Ovary (tissue), 3 donors: ENCODE data around the gene C2orf78.

Source experiments
- CTCF ChIP-seq, 3 donors: fragments of 450-650 bp in 2 of 3; fragments of 200-600 bp in 1 of 3; IDR thresholded peaks; one replicate each; pipeline versions ENCODE4 v1.5.1 to v1.8.0; 2016 to 2022; ENCODE audit warnings: antibody characterized with exemption in 3 of 3, mild to moderate bottlenecking in 1 of 3
- EP300 ChIP-seq: sonication (generic); formaldehyde crosslinking; IDR thresholded peaks from one replicate; pipeline ENCODE4 v1.6.1; 2017; ENCODE audit warnings: antibody characterized with exemption
- POLR2A ChIP-seq: fragments of 450-650 bp; IDR thresholded peaks from one replicate; pipeline ENCODE4 v1.6.1; 2017; ENCODE audit warnings: antibody characterized with exemption, mild to moderate bottlenecking, moderate library complexity
- donor health status: DM: no; HTN: no; CAD: no.

GRCh38 chr2:73811878-73812277 lies 27.9 kb downstream of the C2orf78 start:
- TF ChIP-seq POLR2A (no peak), CTCF (IDR thresholded peaks at IDR 0.05) (no peak), EP300 (no peak)
